Gastroesophageal sphincter (tissue), 4 donors: ENCODE measurements around the gene BORCS5. TPM values are rescaled to one million over a fixed set of nuclear protein-coding genes. Genes with fewer than 3 reads are reported as not detected.

Source experiments
- ATAC-seq: fragments of 150-250 bp; one replicate; pipeline ENCODE4 v1.9.1; 2016; ENCODE audit warnings: mild to moderate bottlenecking, moderate library complexity
- H3K27ac ChIP-seq, 4 donors: fragments of 200-600 bp; sonication (generic) in 3 of 4; 1 replicate in 3 of 4; 2 replicates in 1 of 4; pipeline ENCODE4 v1.5.1; 2016 to 2019
- H3K27me3 ChIP-seq: fragments of 200-600 bp; sonication (generic); one replicate; pipeline ENCODE4 v1.5.1; 2019
- H3K36me3 ChIP-seq, 2 donors: fragments of 200-600 bp; sonication (generic); one replicate each; pipeline ENCODE4 v1.5.1; 2019; ENCODE audit warnings: control low read depth in 1 of 2
- H3K4me1 ChIP-seq, 3 donors: fragments of 200-600 bp; sonication (generic); 1 replicate in 2 of 3; 2 replicates in 1 of 3; pipeline ENCODE4 v1.5.1; 2016 to 2019; ENCODE audit warnings: control low read depth in 2 of 3
- H3K4me3 ChIP-seq, 2 donors: fragments of 200-600 bp; sonication (generic); one replicate each; pipeline ENCODE4 v1.5.1; 2019; ENCODE audit warnings: mild to moderate bottlenecking in 1 of 2, moderate library complexity in 1 of 2
- H3K9me3 ChIP-seq, 3 donors: fragments of 200-600 bp; sonication (generic); one replicate each; pipeline ENCODE4 v1.5.1; 2017 to 2019; ENCODE audit warnings: control low read depth in 2 of 3
- CTCF ChIP-seq, 4 experiments: fragments of 200-600 bp in 2 of 4; fragments of 450-650 bp in 2 of 4; sonication (generic) in 1 of 4; IDR thresholded peaks; one replicate each; pipeline ENCODE4 v1.5.1; 2017 to 2019; ENCODE audit warnings: antibody characterized with exemption in 4 of 4, mild to moderate bottlenecking in 2 of 4, moderate library complexity in 2 of 4
- EP300 ChIP-seq: sonication (generic); formaldehyde crosslinking; IDR thresholded peaks from one replicate; pipeline ENCODE4 v1.6.1; 2017; ENCODE audit warnings: antibody characterized with exemption, mild to moderate bottlenecking
- POLR2A ChIP-seq, 2 donors: fragments of 450-650 bp; IDR thresholded peaks; one replicate each; pipeline ENCODE4 v1.6.1; 2017; ENCODE audit warnings: antibody characterized with exemption in 2 of 2, mild to moderate bottlenecking in 2 of 2, moderate library complexity in 1 of 2
- POLR2AphosphoS5 ChIP-seq: sonication (generic); formaldehyde crosslinking; IDR thresholded peaks from one replicate; pipeline ENCODE4 v1.6.1; 2017; ENCODE audit warnings: antibody characterized with exemption
- WGBS, 2 donors: methylation state at CpG; one replicate each; pipeline ENCODE4 v1.1.5; 2018; ENCODE audit warnings: low coverage in 1 of 2; 5-methylcytosine and 5-hydroxymethylcytosine counted together
- total RNA-seq, 4 donors: library from RNA; depleted of rRNA; stranded (reverse); fragments of >200 nt; gene quantifications; one replicate each; pipeline ENCODE4 v1.1.0, GENCODE V29; 2016

The BORCS5 gene
- total RNA-seq, 4 donors from 2014 or later: 10.5 to 29.1 (median 19.0) TPM

- peaks cover 0 to 3% of the 10 kb centered on the region in 2 donors for H3K36me3 ChIP-seq
- H3K4me1 ChIP-seq: peaks cover 5 to 63% (median 12%) of the 10 kb centered on the region in 3 donors
- TF ChIP-seq POLR2A (IDR thresholded peaks at IDR 0.05) (no peak), POLR2AphosphoS5 (no peak), CTCF (IDR thresholded peaks at IDR 0.05) (no peak), EP300 (no peak)
- H3K27me3 ChIP-seq: no peaks in the 10 kb centered on the region
- WGBS, 2 donors: 80 to 100% methylated on average over 1 to 2 of the region's 2 CpGs
- no peaks in the 10 kb centered on the region for H3K9me3 ChIP-seq
- no peak overlapping the region for H3K4me3 ChIP-seq
- H3K27ac ChIP-seq: no peak overlapping the region
- no peak for ATAC-seq
Observed at GRCh38 chr12:12510141-12510540, 153.3 kb downstream of the BORCS5 start.

- 100% methylated on average over 2 of the region's 2 CpGs; no CpG with 5 or more reads in 1 of the 2 donors for WGBS, 2 donors
- ATAC-seq: no peak
- H3K36me3 ChIP-seq: peaks cover 0 to 3% of the 10 kb centered on the region in 2 donors
- H3K4me1 ChIP-seq: peaks cover 5 to 59% (median 8%) of the 10 kb centered on the region in 3 donors
- no peaks in the 10 kb centered on the region for H3K27me3 ChIP-seq
- no peak overlapping the region for H3K27ac ChIP-seq
- no peak overlapping the region for H3K4me3 ChIP-seq
- H3K9me3 ChIP-seq: no peaks in the 10 kb centered on the region
- no peak for TF ChIP-seq CTCF (IDR thresholded peaks at IDR 0.05)
- TF ChIP-seq POLR2AphosphoS5: no peak
- no peak for TF ChIP-seq POLR2A (IDR thresholded peaks at IDR 0.05)
- no peak for TF ChIP-seq EP300
Observed at GRCh38 chr12:12510551-12510950, 153.7 kb downstream of the BORCS5 start.

- 50 to 75% methylated on average over 2 of the region's 3 CpGs for WGBS, 2 donors
- H3K27me3 ChIP-seq: no peaks in the 10 kb centered on the region
- H3K4me3 ChIP-seq: no peak overlapping the region
- H3K36me3 ChIP-seq: peaks cover 0 to 9% of the 10 kb centered on the region in 2 donors
- peaks cover 5 to 52% (median 5%) of the 10 kb centered on the region in 3 donors for H3K4me1 ChIP-seq
- TF ChIP-seq POLR2AphosphoS5: no peak
- no peak for TF ChIP-seq EP300
- TF ChIP-seq POLR2A (IDR thresholded peaks at IDR 0.05): no peak
- TF ChIP-seq CTCF (IDR thresholded peaks at IDR 0.05): no peak
- ATAC-seq: no peak
- no peak overlapping the region for H3K27ac ChIP-seq
- no peaks in the 10 kb centered on the region for H3K9me3 ChIP-seq
Observed at GRCh38 chr12:12511021-12511783, 154.3 kb downstream of the BORCS5 start.

GRCh38 chr12:12511895-12512711 is 155.2 kb downstream of the BORCS5 start:
- TF ChIP-seq POLR2AphosphoS5 (no peak), EP300 (no peak), POLR2A (IDR thresholded peaks at IDR 0.05) (no peak), CTCF (IDR thresholded peaks at IDR 0.05) (no peak)
- Histone ChIP-seq H3K36me3 (peaks cover 0 to 14% of the 10 kb centered on the region in 2 donors), H3K27ac (no peak overlapping the region), H3K27me3 (no peaks in the 10 kb centered on the region), H3K4me3 (no peak overlapping the region), H3K4me1 (peaks cover 0 to 43% (median 0%) of the 10 kb centered on the region in 3 donors), H3K9me3 (no peaks in the 10 kb centered on the region)
- no peak for ATAC-seq
- 83 to 89% methylated on average over 5 of the region's 5 CpGs for WGBS, 2 donors
